ENCODE measurements around the gene SRSF5. TPM values are rescaled to one million over a fixed set of nuclear protein-coding genes. Genes with fewer than 3 reads are reported as not detected.
A peak's percentile ranks its signal among the peaks of the same experiment; 100 is the strongest.

The SRSF5 gene
- total and polyA plus RNA-seq, 2 of the 8 experiments (the other 6 are each of a cell fraction or from before 2014, with no cell fraction given), result 101 to 238 TPM

DNA sequence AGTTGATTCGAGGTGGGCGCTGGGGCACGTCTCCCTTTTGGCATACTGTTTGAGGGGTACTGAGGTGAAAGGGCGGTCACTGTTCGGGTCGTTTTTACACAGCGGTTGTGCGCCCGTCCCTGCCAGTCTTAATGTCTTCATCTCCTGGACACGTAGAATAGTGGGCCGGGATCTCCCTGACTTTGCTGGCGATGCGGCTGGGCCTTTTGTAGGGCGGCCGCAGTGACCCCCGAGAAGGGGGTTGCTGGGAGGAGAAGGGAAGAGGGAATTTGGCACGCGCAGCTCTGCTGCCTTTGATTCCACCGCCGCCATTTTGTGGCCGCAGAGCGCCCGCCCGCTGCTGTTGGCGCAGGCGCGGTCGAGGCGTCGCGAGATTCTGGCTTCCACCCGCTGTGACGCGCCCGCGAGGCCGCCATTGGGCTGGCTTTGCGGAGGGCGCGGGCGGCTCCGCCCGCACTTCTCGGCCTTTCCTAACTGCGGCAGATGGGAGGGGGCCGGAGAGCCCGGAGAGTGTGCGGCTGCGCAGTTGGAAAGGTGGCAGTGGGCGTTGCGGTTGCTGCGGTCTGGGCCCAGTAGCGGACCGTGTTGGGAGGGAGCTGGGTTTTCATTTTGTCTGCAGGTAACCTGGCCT, 542 bp downstream of the SRSF5 start (continued):
- TF ChIP-seq CREB1 (IDR thresholded peaks at IDR 0.05) (peak; percentile 40; the same call in 1 of the 2 replicates), BCL11A (IDR thresholded peaks at IDR 0.05; ENCODE audit: low read depth in 2 of 2, low read length in 2 of 2) (no peak), TAF1 (IDR thresholded peaks at IDR 0.05; ENCODE audit: low read depth, low read length) (peak; percentile 93), CHD1 (IDR thresholded peaks at IDR 0.05; ENCODE audit: low read depth, low read length) (no peak; the same call in 1 of the 2 replicates), RBBP5 (IDR thresholded peaks at IDR 0.05; ENCODE audit: borderline replicate concordance, low read depth, low read length) (no peak), POLR2AphosphoS5 (IDR thresholded peaks at IDR 0.05; ENCODE audit: low read depth, low read length) (peak; percentile 94), BRCA1 (IDR thresholded peaks at IDR 0.05; ENCODE audit: low read depth, low read length) (peak; percentile 81), TBP (IDR thresholded peaks at IDR 0.05; ENCODE audit: low read depth, low read length) (peak; percentile 83), SUZ12 (IDR thresholded peaks at IDR 0.05; ENCODE audit: low read length) (no peak), SIRT6 (IDR thresholded peaks at IDR 0.05; ENCODE audit: low read length) (peak; percentile 11), SP4 (IDR thresholded peaks at IDR 0.05; ENCODE audit: low read length) (no peak), TEAD4 (IDR thresholded peaks at IDR 0.05; ENCODE audit: low read depth, low read length) (no peak), KDM4A (IDR thresholded peaks at IDR 0.05; ENCODE audit: low read depth, low read length, severe bottlenecking) (peak; percentile 46), FOSL1 (IDR thresholded peaks at IDR 0.05; ENCODE audit: insufficient read depth, low read depth, low read length) (no peak), BACH1 (IDR thresholded peaks at IDR 0.05; ENCODE audit: low read length) (no peak), SRF (IDR thresholded peaks at IDR 0.05; ENCODE audit: low read depth, low read length) (no peak), POU5F1 (IDR thresholded peaks at IDR 0.05; ENCODE audit: low read depth, low read length) (no peak), JUND (IDR thresholded peaks at IDR 0.05; ENCODE audit: low read length) (no peak)
- TF ChIP-seq, protein P1, sequence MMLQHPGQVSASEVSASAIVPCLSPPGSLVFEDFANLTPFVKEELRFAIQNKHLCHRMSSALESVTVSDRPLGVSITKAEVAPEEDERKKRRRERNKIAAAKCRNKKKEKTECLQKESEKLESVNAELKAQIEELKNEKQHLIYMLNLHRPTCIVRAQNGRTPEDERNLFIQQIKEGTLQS (IDR thresholded peaks at IDR 0.05; ENCODE audit: insufficient read depth, low read depth, low read length), result no peak
- TF ChIP-seq, protein P2, sequence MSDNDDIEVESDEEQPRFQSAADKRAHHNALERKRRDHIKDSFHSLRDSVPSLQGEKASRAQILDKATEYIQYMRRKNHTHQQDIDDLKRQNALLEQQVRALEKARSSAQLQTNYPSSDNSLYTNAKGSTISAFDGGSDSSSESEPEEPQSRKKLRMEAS (IDR thresholded peaks at IDR 0.05), result peak; percentile 36; the same call in 1 of the 2 replicates
- TF ChIP-seq, protein P3, sequence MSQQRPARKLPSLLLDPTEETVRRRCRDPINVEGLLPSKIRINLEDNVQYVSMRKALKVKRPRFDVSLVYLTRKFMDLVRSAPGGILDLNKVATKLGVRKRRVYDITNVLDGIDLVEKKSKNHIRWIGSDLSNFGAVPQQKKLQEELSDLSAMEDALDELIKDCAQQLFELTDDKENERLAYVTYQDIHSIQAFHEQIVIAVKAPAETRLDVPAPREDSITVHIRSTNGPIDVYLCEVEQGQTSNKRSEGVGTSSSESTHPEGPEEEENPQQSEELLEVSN (IDR thresholded peaks at IDR 0.05), result no peak
- TF ChIP-seq, protein P4, sequence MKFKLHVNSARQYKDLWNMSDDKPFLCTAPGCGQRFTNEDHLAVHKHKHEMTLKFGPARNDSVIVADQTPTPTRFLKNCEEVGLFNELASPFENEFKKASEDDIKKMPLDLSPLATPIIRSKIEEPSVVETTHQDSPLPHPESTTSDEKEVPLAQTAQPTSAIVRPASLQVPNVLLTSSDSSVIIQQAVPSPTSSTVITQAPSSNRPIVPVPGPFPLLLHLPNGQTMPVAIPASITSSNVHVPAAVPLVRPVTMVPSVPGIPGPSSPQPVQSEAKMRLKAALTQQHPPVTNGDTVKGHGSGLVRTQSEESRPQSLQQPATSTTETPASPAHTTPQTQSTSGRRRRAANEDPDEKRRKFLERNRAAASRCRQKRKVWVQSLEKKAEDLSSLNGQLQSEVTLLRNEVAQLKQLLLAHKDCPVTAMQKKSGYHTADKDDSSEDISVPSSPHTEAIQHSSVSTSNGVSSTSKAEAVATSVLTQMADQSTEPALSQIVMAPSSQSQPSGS (IDR thresholded peaks at IDR 0.05; ENCODE audit: low read length), result no peak

All from H1 (cell line).